ENCODE measurements around the gene SZRD1.

DNA sequence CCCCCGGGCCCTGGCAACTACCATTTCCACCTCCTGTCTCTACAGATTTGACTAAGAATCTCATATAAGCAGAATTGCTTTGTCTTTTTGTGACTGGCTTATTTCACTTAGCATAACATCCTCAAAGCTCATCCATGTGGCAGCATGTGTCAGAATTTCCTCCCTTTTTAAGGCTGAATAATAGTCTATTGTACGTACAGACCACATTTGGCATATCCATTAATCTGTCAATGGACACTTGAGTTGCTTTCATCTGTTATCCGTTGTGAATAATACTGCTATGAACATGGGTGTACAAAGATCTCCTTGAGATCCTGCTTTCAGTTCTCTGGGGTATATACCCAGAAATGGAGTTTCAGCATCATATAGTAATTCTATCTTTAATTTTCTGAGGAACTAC lies 46.1 kb downstream of the SZRD1 start:
- TF ChIP-seq, protein P1, sequence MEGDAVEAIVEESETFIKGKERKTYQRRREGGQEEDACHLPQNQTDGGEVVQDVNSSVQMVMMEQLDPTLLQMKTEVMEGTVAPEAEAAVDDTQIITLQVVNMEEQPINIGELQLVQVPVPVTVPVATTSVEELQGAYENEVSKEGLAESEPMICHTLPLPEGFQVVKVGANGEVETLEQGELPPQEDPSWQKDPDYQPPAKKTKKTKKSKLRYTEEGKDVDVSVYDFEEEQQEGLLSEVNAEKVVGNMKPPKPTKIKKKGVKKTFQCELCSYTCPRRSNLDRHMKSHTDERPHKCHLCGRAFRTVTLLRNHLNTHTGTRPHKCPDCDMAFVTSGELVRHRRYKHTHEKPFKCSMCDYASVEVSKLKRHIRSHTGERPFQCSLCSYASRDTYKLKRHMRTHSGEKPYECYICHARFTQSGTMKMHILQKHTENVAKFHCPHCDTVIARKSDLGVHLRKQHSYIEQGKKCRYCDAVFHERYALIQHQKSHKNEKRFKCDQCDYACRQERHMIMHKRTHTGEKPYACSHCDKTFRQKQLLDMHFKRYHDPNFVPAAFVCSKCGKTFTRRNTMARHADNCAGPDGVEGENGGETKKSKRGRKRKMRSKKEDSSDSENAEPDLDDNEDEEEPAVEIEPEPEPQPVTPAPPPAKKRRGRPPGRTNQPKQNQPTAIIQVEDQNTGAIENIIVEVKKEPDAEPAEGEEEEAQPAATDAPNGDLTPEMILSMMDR (IDR thresholded peaks at IDR 0.05): no peak
- TF ChIP-seq POLR2A (IDR thresholded peaks at IDR 0.05): no peak

All from uterus (tissue), 2 donors.